HG02981 (cell line): ENCODE data around the gene RTL1.

ENCODE experiments used
- ATAC-seq: cut with Tn5 transposase; IDR thresholded peaks from one replicate; pipeline ENCODE4 v1.9.1; 2021; ENCODE audit warnings: mild to moderate bottlenecking, moderate library complexity; ENCODE audit not compliant: unreplicated experiment

The RTL1 gene

DNA sequence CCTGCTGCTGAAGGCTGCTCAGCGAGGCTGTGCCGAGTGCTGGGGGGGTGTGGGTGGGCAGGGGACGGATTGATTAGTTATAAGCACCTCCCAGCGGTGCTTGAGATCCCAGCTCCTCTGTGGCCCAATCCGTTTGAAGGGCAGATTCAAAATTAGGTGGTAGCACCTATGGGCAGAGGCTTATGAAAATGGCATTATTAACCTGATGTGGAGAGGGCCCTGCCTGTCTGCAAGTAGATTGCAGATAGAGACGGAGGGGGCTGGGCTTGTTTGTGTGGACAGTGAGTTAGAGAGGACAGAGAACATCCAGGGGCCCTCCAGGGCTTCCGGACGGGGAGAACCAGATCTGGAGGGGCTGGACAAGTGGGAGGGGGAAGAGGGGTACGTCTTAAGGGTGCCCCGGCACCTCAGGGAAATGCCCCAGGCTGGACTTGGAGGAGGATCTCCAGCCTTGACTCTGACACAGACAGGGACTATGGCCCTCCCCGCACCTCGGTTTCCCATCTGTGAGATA, at the start of gene RTL1:
TSS of gene RTL1 (minus strand) at position 51 of the 514 bp plus-strand sequence. CDS start 18,934 bp downstream, outside the sequence.
- no peak for ATAC-seq

DNA sequence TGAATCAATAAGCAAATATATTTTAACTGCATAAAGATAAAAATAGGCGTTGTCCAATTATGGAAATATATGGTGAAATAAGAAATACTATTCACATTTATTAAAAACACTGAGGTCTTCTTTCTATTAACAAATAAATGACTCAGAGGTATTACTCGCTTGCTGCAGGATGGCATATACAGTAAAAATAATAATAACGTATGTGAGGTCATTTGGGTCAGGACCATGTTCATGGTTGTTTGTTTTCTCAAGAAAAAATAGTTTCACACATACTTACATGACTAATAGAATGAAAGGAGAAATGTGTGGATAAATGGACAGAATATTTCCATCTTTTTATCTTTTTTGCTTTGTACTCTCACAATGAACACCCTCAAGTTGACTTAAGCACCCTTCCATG, 46.5 kb upstream of the RTL1 start:
- no peak for ATAC-seq

DNA sequence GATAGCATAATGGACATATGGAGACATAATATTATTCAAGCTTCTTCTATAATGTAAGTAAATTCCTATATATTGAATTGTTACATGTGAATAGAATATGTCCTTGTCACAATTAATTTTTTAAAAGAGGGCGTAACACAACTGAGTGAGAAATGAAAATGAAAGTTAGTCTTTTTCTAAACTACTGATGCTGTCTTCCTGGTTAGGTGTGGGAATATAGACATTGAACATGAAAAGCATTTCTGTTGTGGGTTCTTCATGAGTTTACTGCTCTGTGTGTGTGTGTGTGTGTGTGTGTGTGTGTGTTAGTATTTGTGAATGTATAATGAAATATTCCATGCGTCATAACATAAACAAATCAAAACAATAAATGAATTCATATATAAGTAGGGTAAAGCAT, 40.5 kb upstream of the RTL1 start:
- ATAC-seq = no peak

DNA sequence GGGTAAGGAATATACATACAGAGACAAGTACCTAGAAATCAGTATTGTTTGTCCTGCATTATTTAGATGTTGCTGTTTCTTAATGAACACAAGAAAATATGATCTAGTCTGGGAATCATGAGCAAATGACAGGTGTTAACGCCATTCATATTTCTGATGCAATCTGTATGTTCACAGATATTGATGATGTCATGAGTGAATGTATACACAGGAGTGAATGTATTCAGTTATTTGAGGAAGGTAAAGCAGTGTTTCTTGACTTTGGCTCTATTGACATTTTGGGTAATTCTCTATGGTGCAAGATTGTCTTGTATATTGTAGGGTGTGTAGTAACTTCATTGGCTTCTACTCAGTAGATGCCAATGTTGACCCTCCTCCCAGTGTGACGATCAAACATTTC, 26.7 kb upstream of the RTL1 start:
- ATAC-seq = no peak

DNA sequence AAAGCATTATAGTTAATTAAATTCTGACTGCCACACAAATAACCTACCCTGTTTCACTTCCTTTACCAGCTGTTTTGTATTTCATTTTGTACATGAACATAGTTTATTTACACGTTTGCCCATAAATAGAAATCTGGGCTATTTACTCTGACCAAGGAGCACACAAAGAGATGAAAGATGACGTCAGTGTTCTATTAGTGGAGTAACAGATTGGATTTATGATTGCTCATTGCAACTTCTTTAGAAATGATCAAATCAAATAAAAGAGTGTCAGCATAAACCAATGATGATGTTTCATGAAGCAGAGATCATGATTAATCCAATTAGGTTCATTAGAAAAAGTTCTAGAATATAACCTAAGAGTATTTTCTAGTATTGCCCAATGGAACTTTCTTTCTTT, 12.0 kb upstream of the RTL1 start:
- ATAC-seq = no peak

DNA sequence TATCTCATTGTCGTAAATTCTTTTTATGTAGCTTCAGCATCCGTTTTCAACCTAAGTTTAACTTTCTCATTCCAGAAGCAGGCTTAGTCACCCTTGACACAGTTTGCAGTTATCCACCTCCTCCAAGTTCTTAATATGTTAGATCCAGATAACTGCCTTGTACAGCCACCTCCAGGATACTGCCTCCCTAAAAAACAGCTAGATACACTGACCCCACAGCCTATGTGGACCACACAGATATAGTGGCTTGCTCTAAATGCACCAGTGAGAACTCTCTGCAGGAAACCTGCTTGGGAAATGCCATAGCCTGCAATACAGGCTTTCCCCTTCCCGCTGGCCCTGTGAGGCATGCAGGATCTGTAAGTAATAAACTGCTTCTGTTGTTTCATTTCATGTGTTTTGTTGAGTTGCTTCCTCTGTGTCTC, 11.1 kb upstream of the RTL1 start:
- ATAC-seq = no peak

DNA sequence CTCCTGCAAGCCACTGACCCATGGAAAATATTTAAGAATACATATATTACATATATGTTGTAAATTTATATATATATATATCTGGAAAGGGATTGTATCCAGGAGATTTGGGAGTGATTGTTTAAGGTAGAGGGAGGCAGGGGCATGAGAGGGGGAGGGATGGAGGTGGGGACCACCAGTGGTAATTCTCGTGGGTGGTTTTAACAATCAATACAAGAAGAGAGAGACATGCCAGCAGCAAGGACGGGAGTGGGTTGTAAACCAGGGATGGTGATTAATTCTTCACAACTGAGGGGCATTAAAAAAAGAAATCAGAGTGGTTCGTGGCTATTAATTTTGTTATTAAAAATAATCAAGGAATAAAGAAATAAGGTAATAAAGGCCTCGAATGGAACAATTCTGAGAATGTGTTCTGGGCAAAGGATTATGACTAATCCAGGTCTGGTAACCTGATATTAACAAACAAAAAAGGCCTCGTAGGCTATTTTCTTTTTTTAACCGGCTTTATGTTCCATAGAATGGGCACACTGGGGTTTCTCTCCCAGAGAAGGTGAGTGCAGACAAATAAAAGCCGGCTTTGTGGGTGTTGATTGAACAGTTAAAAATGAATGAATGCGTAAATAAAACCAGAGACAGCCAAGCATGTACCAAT, 8.3 kb upstream of the RTL1 start:
- ATAC-seq = no peak

DNA sequence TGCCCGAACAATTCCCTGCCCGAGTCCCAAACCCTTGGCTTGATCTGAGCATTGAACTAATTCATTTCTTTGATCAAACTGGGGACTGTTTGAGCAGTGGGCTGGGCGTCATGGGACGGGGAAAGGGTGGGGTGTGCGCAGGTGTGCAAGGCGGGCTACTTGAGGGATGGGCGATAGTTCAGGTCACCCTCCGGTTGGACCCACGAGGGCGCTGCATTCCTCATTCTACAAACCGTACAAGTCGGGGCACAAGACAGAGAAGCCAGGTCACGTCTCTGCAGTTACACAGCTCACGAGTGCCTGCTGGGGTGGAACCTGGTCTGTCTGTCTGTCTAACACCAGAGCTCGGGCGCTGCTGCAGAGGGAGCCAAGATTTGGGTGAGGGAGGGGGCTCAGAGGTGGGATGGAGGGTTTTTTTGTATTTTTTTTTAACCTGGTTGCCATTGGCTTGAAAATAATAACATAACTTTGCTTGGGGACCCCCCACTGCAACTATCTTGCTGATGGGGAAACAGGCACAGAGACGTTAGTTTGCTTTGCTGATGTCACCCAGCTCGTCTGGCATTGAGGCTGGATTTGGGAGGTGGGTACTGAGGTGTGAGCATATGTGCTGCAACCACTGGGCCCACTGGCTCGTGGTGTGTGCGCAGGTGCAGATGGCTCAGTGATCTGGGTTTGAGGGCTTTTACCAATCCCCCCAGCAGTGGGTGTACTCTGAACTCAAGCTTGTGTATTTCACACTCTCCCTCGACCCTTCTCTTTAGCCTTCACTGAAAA, 7.6 kb upstream of the RTL1 start:
- no peak for ATAC-seq

DNA sequence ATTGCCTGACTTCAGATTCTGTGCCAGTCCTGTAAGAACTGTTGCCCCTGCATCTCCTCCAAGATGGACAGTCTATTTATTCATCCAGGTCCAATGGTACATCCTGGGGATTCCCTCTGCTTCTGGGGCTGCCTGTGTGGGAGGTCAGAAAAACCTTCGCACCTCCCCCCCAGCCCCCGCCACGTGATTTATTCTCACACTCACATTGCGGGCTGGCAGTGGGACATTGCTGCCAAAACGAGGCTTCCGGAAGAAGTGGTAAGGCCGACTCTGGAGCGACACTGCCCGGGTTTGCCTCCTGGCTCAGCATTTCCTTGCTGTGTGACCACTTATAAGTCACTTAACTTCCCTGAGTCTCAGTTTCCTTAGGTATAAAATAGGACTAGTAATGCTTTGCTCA, 5.9 kb upstream of the RTL1 start:
- ATAC-seq = no peak

DNA sequence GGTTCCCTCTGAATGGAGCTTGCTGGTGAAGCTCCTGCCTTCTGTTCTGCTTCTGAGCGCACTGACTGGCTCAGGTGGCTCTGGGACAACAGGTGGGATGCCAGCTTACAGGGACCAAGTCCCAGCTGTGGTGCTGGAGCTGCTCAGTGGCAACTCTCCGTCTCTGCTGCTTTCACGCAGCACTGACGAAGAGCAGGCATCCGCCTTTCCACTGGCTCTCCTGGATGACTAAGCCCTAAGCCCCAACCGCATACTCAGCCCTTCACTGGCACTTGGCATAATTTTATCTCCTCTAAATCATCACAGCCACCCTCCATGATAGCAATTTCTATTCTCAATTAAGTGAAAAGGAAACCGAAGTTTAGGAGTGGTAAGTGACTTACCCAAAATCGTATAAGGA, 3.7 kb upstream of the RTL1 start:
- ATAC-seq = no peak

DNA sequence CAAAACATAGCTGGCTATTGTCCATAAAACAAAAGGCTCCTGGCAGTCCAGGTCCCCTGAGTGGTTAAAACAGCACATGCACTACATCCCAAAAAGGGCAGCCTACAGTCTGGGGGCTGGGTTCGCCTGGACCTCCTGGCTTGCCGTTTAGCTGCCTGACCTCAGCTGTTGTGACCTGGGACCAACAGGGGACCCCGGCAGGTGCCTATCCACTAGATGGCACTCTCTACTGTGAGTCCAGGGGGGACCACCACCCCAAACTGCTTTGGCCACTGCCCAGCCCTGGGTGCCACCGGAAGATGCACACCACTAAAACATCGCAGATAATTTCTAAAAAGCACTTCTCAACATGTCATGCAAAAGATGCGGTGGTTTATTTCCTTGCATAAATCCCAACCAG, 2.9 kb upstream of the RTL1 start:
- no peak for ATAC-seq

DNA sequence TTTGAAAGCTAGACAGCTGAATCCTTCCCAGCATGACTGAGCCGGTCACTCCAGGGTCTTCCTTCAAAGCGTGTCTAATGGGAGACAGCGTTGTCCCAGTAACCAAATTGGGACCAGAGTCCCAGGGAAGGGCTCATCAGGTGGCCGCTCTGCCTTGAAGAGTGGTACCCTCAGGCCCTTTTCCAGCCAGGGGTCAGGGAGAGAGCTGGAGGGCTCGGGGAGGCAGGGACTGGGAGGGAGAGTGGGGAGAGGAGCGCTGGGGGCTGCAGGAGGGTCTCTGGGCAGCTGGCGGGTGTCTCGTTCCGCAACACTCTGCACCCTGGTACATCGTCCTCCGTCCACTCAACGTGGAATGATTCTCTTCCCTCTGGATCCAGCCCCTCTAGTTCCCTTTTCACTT, 1.6 kb upstream of the RTL1 start:
- no peak for ATAC-seq

DNA sequence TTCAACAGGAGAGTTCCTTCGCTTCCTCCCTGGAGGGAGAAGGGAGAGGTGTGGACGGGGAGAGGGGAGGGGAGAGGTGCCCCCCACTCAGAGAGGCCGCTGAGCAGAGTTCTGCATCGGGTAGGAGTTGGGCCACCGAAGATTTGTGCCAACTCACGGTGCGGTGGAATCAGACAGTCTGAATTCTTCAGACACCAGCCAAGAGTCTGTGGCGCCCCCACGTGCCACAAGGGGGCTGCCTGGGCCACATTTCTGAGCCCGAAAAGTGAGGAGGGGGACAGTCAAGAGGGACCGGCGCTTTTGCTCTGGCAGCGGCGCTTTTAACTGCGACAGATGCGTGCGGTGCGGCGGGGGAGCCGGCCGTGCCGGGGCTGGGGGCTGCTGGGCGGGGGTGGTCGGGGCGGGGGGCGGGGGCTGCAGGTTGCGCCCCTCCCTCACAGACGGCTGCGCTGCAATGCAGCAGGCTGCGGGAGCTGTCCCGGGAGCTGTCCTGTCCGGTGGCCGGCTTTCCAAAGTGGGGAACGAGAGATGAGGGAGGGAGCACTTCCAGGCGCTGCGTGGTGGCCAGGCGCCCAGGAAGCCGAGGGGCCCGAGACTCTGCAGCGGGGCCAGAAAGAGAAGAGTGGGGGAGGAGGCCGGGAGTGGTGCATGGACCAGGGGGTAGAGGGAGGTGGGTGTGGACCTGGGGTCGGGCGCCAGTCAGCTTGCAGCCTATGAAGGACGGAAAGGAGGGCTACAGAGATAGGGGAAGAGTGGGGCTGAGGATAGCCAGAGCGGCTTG, 975 bp upstream of the RTL1 start:
- ATAC-seq = no peak

DNA sequence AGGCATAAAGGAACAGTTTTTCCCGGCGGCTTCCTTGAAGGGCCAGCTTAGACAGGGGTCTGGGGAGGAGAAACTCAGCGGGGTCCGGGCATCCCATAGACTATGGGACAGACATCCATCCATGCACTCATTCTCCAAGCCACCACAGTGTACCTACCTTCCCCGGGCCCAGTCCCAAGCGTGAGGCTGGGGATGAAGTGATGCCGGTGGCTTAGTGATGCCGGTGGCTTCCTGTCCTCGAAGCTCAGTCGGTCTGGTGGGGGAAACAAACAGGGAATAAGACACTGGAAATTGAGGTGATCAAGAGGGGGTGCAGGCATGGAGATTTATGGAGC, 421 bp downstream of the RTL1 start:
- ATAC-seq = no peak

DNA sequence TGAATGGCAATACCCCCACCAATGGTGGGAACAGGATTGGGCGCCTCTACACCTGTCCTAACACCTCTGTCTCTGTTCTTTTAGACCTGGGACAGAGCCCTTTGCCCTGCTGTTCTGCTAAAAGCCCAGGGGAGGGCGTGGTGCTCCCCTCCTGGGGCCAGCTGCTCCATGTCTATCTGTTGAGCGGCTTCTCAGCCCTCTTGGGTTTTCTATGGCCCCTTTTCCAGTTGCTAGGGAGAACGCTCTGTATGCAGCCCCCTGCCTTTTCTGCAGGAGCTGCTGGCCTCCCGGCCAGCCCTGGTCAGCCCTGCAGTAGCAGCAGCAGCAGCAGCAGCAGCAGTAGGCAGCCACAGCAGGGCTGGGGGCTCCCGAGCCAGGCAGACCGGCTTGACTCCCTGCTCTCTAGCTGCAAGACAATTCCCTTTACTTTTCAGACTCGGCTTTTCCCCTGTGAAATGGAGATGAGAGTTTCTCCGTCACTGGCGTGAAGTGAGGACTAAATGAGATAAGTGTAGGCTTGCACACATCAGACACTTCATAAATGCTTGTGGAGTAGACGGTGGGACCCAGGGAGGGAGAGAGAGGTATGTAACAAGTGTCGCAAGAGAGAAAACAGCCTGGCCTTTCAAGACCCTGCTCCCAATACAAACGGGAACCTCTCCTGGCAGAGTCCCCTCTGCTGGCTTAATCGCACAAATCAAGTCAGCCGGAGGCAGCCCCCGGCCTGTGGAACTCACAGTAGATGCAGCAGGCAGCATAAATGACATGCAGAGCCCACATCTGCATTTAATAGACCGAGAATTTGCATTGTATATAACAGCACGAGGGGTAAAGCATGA, 1.0 kb downstream of the RTL1 start:
- no peak for ATAC-seq

DNA sequence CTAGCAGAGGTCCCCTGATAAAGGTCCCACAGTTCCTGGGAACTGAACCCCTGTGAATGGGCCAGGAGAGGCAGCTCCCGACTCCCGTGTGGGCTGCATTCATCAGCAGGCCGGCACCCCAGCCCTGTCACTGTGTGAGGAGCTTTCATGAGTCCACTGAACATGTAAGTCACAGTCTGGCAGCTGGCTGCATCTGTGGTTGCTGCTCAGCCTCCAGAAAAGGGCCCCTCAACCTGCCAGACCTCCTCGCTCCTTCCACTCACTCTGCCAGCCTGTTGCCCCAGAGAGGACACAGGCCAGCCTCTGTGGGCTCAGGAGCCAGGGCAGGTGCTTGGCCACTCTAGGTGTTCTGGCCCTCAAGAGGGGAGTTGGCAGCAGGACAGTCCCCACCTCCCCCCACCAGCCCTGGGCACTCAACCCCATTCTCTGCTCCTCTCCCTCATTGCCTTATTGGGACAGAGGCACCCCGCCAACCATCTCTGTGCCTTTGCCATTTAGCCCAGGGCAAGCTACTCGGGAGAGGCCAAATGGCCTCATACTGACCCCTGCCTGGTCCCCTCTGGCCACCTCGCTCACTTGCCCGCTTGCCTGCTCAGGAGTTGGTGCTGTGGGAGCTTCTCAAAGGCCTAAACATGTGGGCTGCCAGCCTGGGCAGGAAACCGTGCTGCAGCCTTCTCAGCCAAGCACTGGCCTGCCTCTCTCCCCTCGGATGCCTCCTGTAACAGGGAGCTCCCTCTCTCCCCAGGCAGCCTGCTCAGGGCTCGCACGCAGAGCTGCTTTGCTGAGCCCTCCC, 1.9 kb downstream of the RTL1 start:
- ATAC-seq = no peak

DNA sequence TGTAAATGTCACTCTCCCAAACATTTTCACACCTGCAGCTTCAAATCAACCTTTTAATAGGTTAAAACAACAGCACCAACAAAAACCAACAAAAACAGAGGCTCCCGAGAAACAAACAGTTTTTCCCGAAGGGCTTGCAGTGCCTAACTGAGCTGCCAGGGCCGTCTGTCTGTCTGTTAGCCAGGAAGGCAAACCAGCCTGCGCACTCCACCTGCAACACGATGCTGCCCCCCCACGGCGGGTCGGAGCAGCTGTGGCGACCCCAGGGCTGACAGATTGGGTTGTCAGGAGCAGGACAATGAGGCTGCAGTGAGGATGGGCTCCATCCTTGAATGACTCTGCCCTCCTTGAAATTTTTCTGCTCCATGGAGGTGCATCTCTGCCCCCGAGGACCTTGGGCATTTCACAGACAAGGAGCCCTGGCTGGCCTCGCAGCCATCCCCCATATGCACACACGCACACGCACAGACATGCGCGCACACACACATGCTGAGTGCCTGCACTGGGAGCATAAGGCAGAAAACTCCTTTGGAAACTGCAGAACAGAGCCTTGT, 2.6 kb downstream of the RTL1 start:
- no peak for ATAC-seq

DNA sequence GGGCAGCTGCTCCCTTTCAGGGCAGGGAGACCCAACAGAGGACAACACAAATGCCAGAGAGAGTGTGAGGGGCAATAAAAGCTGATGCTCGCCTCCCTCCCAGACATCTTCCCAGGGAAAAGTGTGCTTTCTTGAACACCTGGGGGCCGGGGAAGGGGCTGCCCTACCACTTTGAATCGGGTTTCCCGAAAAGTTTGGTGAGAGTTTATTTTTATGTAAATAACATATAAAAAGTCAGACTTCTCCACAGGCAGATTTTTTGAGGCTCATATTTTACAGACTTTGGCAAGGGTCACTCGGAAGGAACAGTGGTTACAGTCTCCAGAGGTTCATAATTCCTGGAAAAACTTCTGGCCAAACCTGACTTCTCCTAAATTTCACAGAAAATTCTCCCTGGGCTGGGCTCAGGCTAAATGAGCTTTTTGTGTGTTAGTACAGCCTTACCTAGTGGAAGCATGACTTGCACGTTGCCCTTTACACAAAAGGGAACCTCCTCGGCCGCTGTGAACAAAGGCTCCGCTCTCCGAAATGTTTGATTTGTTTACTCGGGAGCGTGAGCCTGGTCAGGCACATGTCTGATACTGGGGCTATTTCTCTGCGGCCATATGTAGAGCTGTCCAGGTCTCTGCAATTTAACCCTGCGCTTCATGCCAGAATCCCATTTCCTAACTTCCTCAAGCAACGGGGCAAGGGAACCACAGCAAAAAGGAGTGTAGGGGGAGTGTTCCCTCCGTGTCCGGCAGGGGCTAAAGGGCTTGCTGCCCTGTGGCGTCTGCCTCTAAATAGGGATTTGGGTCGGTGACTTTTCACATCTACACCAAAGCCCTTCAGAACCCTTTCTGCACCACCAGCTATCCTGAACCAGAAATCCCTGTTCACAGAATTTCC, 3.4 kb downstream of the RTL1 start:
- ATAC-seq = no peak
